SW 1271 (cell line): ENCODE measurements around the gene MACROD2.

ENCODE experiments used
- DNase-seq, 2 experiments: peaks; one replicate each; lab custom pipeline; 2025; lab: John Stamatoyannopoulos, UW

The MACROD2 gene

GRCh38 chr20:14470231-14470899, 475.0 kb downstream of the MACROD2 start:
- DNase-seq = no peak

- no peak for DNase-seq
Observed at GRCh38 chr20:14470977-14471661, 475.8 kb downstream of the MACROD2 start.

GRCh38 chr20:14477125-14477524, 481.8 kb downstream of the MACROD2 start:
- DNase-seq = no peak

- DNase-seq = no peak
Observed at GRCh38 chr20:14478126-14478525, 482.8 kb downstream of the MACROD2 start.

GRCh38 chr20:14481863-14482262, 486.5 kb downstream of the MACROD2 start:
- DNase-seq = no peak

GRCh38 chr20:14488212-14488611, 492.9 kb downstream of the MACROD2 start:
- DNase-seq = no peak

GRCh38 chr20:14488756-14489479, 493.6 kb downstream of the MACROD2 start:
- no peak for DNase-seq

- DNase-seq = no peak
Observed at GRCh38 chr20:14489544-14489943, 494.2 kb downstream of the MACROD2 start.

- DNase-seq = no peak
Observed at GRCh38 chr20:14491436-14491835, 496.1 kb downstream of the MACROD2 start.

GRCh38 chr20:14493408-14493807, 498.1 kb downstream of the MACROD2 start:
- no peak for DNase-seq

- DNase-seq = no peak
Observed at GRCh38 chr20:14494355-14494754, 499.0 kb downstream of the MACROD2 start.

- DNase-seq = no peak
Observed at GRCh38 chr20:14495066-14495465, 499.8 kb downstream of the MACROD2 start.

- no peak for DNase-seq
Observed at GRCh38 chr20:14497004-14497403, 501.7 kb downstream of the MACROD2 start.

- DNase-seq = no peak
Observed at GRCh38 chr20:14498772-14499171, 503.5 kb downstream of the MACROD2 start.

GRCh38 chr20:14505476-14505875, 510.2 kb downstream of the MACROD2 start:
- DNase-seq = no peak

- no peak for DNase-seq
Observed at GRCh38 chr20:14507711-14508110, 512.4 kb downstream of the MACROD2 start.

GRCh38 chr20:14510341-14510740, 515.0 kb downstream of the MACROD2 start:
- no peak for DNase-seq

- no peak for DNase-seq
Observed at GRCh38 chr20:14512839-14513238, 517.5 kb downstream of the MACROD2 start.

- DNase-seq = no peak
Observed at GRCh38 chr20:14518648-14519047, 523.3 kb downstream of the MACROD2 start.

GRCh38 chr20:14521016-14521415, 525.7 kb downstream of the MACROD2 start:
- no peak for DNase-seq

- no peak for DNase-seq
Observed at GRCh38 chr20:14521436-14521835, 526.1 kb downstream of the MACROD2 start.

GRCh38 chr20:14522595-14522994, 527.3 kb downstream of the MACROD2 start:
- DNase-seq = no peak

- no peak for DNase-seq
Observed at GRCh38 chr20:14523090-14523489, 527.8 kb downstream of the MACROD2 start.
